ENCODE data around the gene CXCL14. TPM values are rescaled to one million over a fixed set of nuclear protein-coding genes. Genes with fewer than 3 reads are reported as not detected.

CXCL14 gene
- total and polyA plus RNA-seq, 4 donors: 0.74 to 219 (median 49.3) TPM

DNA sequence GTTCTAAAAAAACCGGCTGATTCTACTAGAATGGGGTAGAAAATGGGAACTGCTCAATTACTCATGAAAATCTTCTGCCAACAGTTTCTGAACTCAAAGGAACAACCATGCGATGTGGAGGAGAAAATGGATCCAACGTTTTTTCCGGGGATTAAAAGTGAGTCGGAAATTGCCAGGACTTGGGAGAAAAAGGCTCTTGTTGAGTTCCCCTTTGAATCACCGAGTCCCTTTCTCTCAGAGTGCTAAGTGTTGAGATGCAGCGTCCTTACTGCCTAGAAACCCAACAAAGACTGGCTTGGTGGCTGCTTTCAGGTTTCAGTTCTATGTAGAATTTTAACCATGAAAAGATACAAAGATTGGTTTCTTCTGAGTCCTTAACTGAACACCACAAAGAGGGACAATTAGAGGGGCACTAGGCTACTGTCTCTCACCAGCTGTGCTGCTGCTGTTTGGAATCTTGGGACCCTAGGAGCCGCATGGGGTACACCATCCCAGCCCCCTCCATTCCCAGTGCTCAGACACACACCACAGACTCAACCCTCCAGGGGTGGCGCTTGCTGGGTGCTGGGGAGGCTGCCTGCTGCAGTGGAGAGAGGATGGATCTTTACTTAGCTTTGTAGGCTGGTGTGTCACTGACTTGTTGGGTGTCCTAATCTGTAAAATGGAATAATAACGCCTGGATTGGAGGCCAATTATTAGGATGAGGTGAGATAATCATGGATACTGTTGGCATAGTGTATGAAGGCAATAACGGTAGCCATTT lies 21.5 kb downstream of the CXCL14 start:
- no peaks in the 10 kb centered on the region for H3K36me3 ChIP-seq (ENCODE audit: control insufficient read depth in 1 of 2, insufficient read depth in 2 of 2, low read length in 1 of 2)
- H3K27ac ChIP-seq (ENCODE audit: low read depth in 1 of 2, low read length in 2 of 2): no peak overlapping the region
- ATAC-seq (ENCODE audit: low FRiP score) (no peak), DNase-seq (no peak)
- no peaks in the 10 kb centered on the region for H3K27me3 ChIP-seq (ENCODE audit: control insufficient read depth in 1 of 2, insufficient read depth in 2 of 2, low read length in 1 of 2)
- intact Hi-C loops (cut with DNase I): no loop called here
- no peaks in the 10 kb centered on the region for H3K9me3 ChIP-seq (ENCODE audit: control insufficient read depth, low read length)
- WGBS, 2 donors: 68 to 73% methylated on average over 11 of the region's 11 CpGs
- H3K4me3 ChIP-seq (ENCODE audit: low read length in 2 of 2): no peak overlapping the region
- no peaks in the 10 kb centered on the region for H3K4me1 ChIP-seq (ENCODE audit: control insufficient read depth in 1 of 2, insufficient read depth in 2 of 2, low read length in 2 of 2)

- ATAC-seq (ENCODE audit: low FRiP score) (no peak), DNase-seq (no peak)
- WGBS, 2 donors: 77 to 79% methylated on average over 7 of the region's 7 CpGs
- Histone ChIP-seq H3K27me3 (ENCODE audit: control insufficient read depth in 1 of 2, insufficient read depth in 2 of 2, low read length in 1 of 2) (no peaks in the 10 kb centered on the region), H3K27ac (ENCODE audit: low read depth in 1 of 2, low read length in 2 of 2) (no peak overlapping the region), H3K9me3 (ENCODE audit: control insufficient read depth, low read length) (no peaks in the 10 kb centered on the region), H3K4me1 (ENCODE audit: control insufficient read depth in 1 of 2, insufficient read depth in 2 of 2, low read length in 2 of 2) (no peaks in the 10 kb centered on the region), H3K36me3 (ENCODE audit: control insufficient read depth in 1 of 2, insufficient read depth in 2 of 2, low read length in 1 of 2) (no peaks in the 10 kb centered on the region), H3K4me3 (ENCODE audit: low read length in 2 of 2) (no peak overlapping the region)
- intact Hi-C loops (cut with DNase I): no loop called here
Observed at GRCh38 chr5:135556620-135557019, 22.2 kb downstream of the CXCL14 start.

DNA sequence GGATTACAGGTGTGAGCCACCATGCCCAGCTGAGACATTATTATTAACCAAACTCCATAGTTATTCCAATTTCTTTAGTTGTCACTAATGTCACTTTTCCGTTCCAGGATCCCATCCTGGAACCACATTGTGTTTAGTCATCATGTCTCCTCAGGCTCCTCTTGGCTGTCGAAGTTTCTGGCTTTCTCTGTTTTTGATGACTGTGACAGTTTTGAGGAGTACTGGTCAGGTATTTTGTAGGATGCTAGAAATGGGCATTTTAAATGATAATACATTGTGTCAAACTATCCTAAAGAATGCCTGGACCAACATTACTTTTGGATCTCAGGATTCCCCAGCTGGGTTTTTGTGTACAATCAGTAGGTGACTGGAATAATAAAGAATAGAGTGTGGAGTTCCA lies 23.3 kb downstream of the CXCL14 start:
- Histone ChIP-seq H3K9me3 (ENCODE audit: control insufficient read depth, low read length) (no peaks in the 10 kb centered on the region), H3K4me1 (ENCODE audit: control insufficient read depth in 1 of 2, insufficient read depth in 2 of 2, low read length in 2 of 2) (no peaks in the 10 kb centered on the region), H3K27me3 (ENCODE audit: control insufficient read depth in 1 of 2, insufficient read depth in 2 of 2, low read length in 1 of 2) (no peaks in the 10 kb centered on the region), H3K27ac (ENCODE audit: low read depth in 1 of 2, low read length in 2 of 2) (no peak overlapping the region), H3K36me3 (ENCODE audit: control insufficient read depth in 1 of 2, insufficient read depth in 2 of 2, low read length in 1 of 2) (no peaks in the 10 kb centered on the region), H3K4me3 (ENCODE audit: low read length in 2 of 2) (no peak overlapping the region)
- intact Hi-C loops (cut with DNase I): no loop called here
- ATAC-seq (ENCODE audit: low FRiP score) (no peak), DNase-seq (no peak)
- 82 to 86% methylated on average over 2 of the region's 2 CpGs for WGBS, 2 donors

DNA sequence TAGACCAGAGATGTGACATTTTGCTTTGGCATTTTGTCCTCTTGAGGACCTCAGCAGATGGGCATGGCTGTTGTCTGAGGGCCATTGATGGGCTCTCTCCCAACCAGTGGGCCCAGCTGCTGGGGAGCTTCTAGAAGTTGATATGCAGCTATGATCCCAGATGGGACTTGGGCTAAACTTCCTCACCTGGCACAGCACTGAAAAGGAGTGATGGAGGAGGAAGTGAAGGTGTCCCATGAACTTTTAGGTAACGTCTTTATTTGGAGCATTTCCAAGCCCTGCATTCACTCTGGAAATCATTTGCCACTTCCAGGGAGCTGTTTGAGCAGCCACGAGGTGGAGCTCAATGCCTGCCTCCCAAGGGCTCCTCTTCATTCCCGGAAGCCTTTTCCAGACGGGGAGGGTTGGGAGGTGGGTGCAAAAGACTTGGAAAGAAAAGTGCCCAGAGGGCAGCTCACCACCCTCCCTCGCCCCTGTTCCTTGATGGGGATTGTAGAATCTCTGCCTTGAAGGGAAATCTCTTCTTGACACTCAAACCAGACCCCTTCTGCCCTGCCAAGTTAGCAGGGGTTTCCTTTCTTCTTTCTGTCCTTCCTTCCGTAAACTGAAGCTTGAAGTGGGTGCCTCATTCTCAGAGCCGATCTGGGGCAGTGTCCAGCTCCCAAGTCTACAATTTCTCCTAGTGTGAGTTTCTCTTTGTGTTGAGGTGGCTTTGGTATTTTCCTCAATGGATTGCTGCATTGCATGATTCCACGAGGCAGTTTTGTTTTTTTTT lies 24.9 kb downstream of the CXCL14 start:
- Histone ChIP-seq H3K27me3 (ENCODE audit: control insufficient read depth in 1 of 2, insufficient read depth in 2 of 2, low read length in 1 of 2) (no peaks in the 10 kb centered on the region), H3K4me1 (ENCODE audit: control insufficient read depth in 1 of 2, insufficient read depth in 2 of 2, low read length in 2 of 2) (no peaks in the 10 kb centered on the region), H3K27ac (ENCODE audit: low read depth in 1 of 2, low read length in 2 of 2) (no peak overlapping the region), H3K9me3 (ENCODE audit: control insufficient read depth, low read length) (no peaks in the 10 kb centered on the region), H3K36me3 (ENCODE audit: control insufficient read depth in 1 of 2, insufficient read depth in 2 of 2, low read length in 1 of 2) (no peaks in the 10 kb centered on the region), H3K4me3 (ENCODE audit: low read length in 2 of 2) (no peak overlapping the region)
- ATAC-seq (ENCODE audit: low FRiP score): no peak
- 13 to 18% methylated on average over 8 of the region's 8 CpGs for WGBS, 2 donors
- DNase-seq: no peak
- intact Hi-C loops (cut with DNase I): loop anchor here in 1 of 2 donors (2.0 kb wide), 1 partner anchor 87 kb away; no protein-coding TSS in a partner anchor

- 31 to 33% methylated on average over 15 of the region's 15 CpGs for WGBS, 2 donors
- peak; percentile 78 for ATAC-seq (ENCODE audit: low FRiP score)
Observed at GRCh38 chr5:135551593-135552447, 27.0 kb downstream of the CXCL14 start.

DNA sequence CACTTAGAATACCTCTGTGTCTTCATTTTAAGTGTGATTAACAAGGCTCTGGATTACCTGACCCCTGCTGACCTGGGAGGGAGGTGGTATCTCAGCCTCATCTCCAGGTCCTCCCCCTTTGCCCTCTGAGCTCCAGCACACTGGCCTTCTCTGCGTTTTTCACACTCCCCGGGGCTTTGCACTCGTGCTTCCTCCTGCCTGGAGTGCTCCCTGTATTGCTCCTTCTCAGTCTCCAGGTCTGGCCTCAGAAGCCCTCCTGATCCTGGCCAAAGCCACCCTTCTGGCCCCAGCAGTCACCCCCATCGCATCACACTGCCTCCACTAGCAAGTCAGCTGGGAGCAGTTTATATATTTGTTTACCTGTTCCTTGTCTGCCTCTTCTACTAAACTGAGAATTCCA lies 29.4 kb downstream of the CXCL14 start:
- ATAC-seq (ENCODE audit: low FRiP score): no peak
- no peaks in the 10 kb centered on the region for H3K4me1 ChIP-seq (ENCODE audit: control insufficient read depth in 1 of 2, insufficient read depth in 2 of 2, low read length in 2 of 2)
- 29 to 39% methylated on average over 4 of the region's 4 CpGs for WGBS, 2 donors
- no peak for DNase-seq
- H3K27ac ChIP-seq (ENCODE audit: low read depth in 1 of 2, low read length in 2 of 2): no peak overlapping the region
- no peaks in the 10 kb centered on the region for H3K9me3 ChIP-seq (ENCODE audit: control insufficient read depth, low read length)
- intact Hi-C loops (cut with DNase I): no loop called here
- no peaks in the 10 kb centered on the region for H3K36me3 ChIP-seq (ENCODE audit: control insufficient read depth in 1 of 2, insufficient read depth in 2 of 2, low read length in 1 of 2)
- no peak overlapping the region for H3K4me3 ChIP-seq (ENCODE audit: low read length in 2 of 2)
- peaks cover 0 to 1% of the 10 kb centered on the region in 2 donors for H3K27me3 ChIP-seq (ENCODE audit: control insufficient read depth in 1 of 2, insufficient read depth in 2 of 2, low read length in 1 of 2)

More at GRCh38 chr5:135551593-135552447, 27.0 kb downstream of the CXCL14 start:
- peak in 1 of 2 donors; percentile 68 for DNase-seq
- H3K4me3 ChIP-seq (ENCODE audit: low read length in 2 of 2): no peak overlapping the region
- peaks cover 0 to 1% of the 10 kb centered on the region in 2 donors for H3K27me3 ChIP-seq (ENCODE audit: control insufficient read depth in 1 of 2, insufficient read depth in 2 of 2, low read length in 1 of 2)
- no peaks in the 10 kb centered on the region for H3K36me3 ChIP-seq (ENCODE audit: control insufficient read depth in 1 of 2, insufficient read depth in 2 of 2, low read length in 1 of 2)
- H3K9me3 ChIP-seq (ENCODE audit: control insufficient read depth, low read length): no peaks in the 10 kb centered on the region
- H3K27ac ChIP-seq (ENCODE audit: low read depth in 1 of 2, low read length in 2 of 2): no peak overlapping the region
- intact Hi-C loops (cut with DNase I): loop anchor here (1.0 to 2.0 kb wide), 2 partner anchors 85 to 86 kb away; no protein-coding TSS in a partner anchor
- H3K4me1 ChIP-seq (ENCODE audit: control insufficient read depth in 1 of 2, insufficient read depth in 2 of 2, low read length in 2 of 2): no peaks in the 10 kb centered on the region

- Histone ChIP-seq H3K4me3 (ENCODE audit: low read length in 2 of 2) (no peak overlapping the region), H3K4me1 (ENCODE audit: control insufficient read depth in 1 of 2, insufficient read depth in 2 of 2, low read length in 2 of 2) (no peaks in the 10 kb centered on the region), H3K9me3 (ENCODE audit: control insufficient read depth, low read length) (no peaks in the 10 kb centered on the region), H3K27ac (ENCODE audit: low read depth in 1 of 2, low read length in 2 of 2) (no peak overlapping the region), H3K27me3 (ENCODE audit: control insufficient read depth in 1 of 2, insufficient read depth in 2 of 2, low read length in 1 of 2) (peaks cover 0 to 1% of the 10 kb centered on the region in 2 donors), H3K36me3 (ENCODE audit: control insufficient read depth in 1 of 2, insufficient read depth in 2 of 2, low read length in 1 of 2) (no peaks in the 10 kb centered on the region)
- WGBS, 2 donors: 58 to 61% methylated on average over 8 of the region's 8 CpGs
- no peak for ATAC-seq (ENCODE audit: low FRiP score)
- DNase-seq: no peak
- intact Hi-C loops (cut with DNase I): no loop called here
Observed at GRCh38 chr5:135547590-135548254, 31.1 kb downstream of the CXCL14 start.

- 52 to 63% methylated on average over 4 of the region's 4 CpGs for WGBS, 2 donors
- no peaks in the 10 kb centered on the region for H3K36me3 ChIP-seq (ENCODE audit: control insufficient read depth in 1 of 2, insufficient read depth in 2 of 2, low read length in 1 of 2)
- DNase-seq (no peak), ATAC-seq (ENCODE audit: low FRiP score) (no peak)
- H3K9me3 ChIP-seq (ENCODE audit: control insufficient read depth, low read length): no peaks in the 10 kb centered on the region
- peaks cover 0 to 1% of the 10 kb centered on the region in 2 donors for H3K27me3 ChIP-seq (ENCODE audit: control insufficient read depth in 1 of 2, insufficient read depth in 2 of 2, low read length in 1 of 2)
- no peaks in the 10 kb centered on the region for H3K4me1 ChIP-seq (ENCODE audit: control insufficient read depth in 1 of 2, insufficient read depth in 2 of 2, low read length in 2 of 2)
- intact Hi-C loops (cut with DNase I): no loop called here
- H3K4me3 ChIP-seq (ENCODE audit: low read length in 2 of 2): no peak overlapping the region
- H3K27ac ChIP-seq (ENCODE audit: low read depth in 1 of 2, low read length in 2 of 2): no peak overlapping the region
Observed at GRCh38 chr5:135546912-135547311, 31.9 kb downstream of the CXCL14 start.
